Neural crest cell (in vitro differentiated cells): ENCODE results near the gene CSNK1G2. TPM values are rescaled to one million over a fixed set of nuclear protein-coding genes. Genes with fewer than 3 reads are reported as not detected.

ENCODE experiments used
- DNase-seq: peaks from one replicate; pipeline ENCODE4 v3.0.0; 2021; ENCODE audit warnings: low read depth, mixed read lengths, low spot score
- H3K27ac Mint-ChIP-seq: one replicate; pipeline ENCODE4 v1.8.0; 2021; ENCODE audit warnings: mild to moderate bottlenecking, mixed read lengths; ENCODE audit not compliant: unreplicated experiment
- H3K27me3 Mint-ChIP-seq: 2 replicates; pipeline ENCODE4 v1.8.0; 2021; ENCODE audit warnings: low read depth, mild to moderate bottlenecking, mixed read lengths
- H3K36me3 Mint-ChIP-seq: 2 replicates; pipeline ENCODE4 v1.8.0; 2021; ENCODE audit warnings: low read depth, mild to moderate bottlenecking, mixed read lengths
- H3K4me1 Mint-ChIP-seq: 2 replicates; pipeline ENCODE4 v1.8.0; 2021; ENCODE audit warnings: mixed read lengths
- H3K4me3 Mint-ChIP-seq: one replicate; pipeline ENCODE4 v1.8.0; 2021; ENCODE audit warnings: mild to moderate bottlenecking, mixed read lengths
- H3K9me3 Mint-ChIP-seq: 2 replicates; pipeline ENCODE4 v1.8.0; 2021; ENCODE audit warnings: mixed read lengths
- total RNA-seq: library from RNA; stranded (reverse); gene quantifications from 2 replicates; pipeline ENCODE4 v1.2.1, GENCODE V29; 2021
- TF ChIP-seq, protein P1 (sequence below): fragments of 200-600 bp; sonication (generic); conservative IDR thresholded peaks from 2 replicates; pipeline ENCODE4 v1.5.0; 2021; ENCODE audit warnings: antibody characterized with exemption, mild to moderate bottlenecking

The CSNK1G2 gene
- total RNA-seq, 1 donor from 2014 or later = 133 TPM

DNA sequence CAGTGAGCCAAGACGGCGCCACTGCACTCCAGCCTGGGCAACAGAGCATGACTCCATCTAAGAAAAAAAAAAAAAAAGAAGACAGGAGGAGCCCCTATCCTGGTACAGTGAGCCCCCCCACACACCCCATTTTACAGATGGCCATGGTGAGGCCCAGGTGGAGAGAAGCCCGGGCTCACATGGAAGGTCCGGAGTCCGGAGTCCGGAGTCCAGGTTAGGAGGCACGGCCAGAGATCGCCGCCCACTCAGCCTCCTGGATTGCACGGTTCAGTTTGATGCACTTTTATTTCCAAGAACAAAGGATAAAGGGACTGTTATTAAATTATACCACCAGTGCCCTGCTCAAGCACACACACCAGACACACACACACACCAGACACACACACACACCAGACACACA is 85.8 kb downstream of the CSNK1G2 start:
- Mint-ChIP-seq H3K36me3 (no peaks in the 10 kb centered on the region), H3K9me3 (peaks cover 2% of the 10 kb centered on the region), H3K4me1 (peaks cover 3% of the 10 kb centered on the region), H3K4me3 (no peak overlapping the region), H3K27ac (no peak overlapping the region), H3K27me3 (no peaks in the 10 kb centered on the region)
- DNase-seq = no peak
- TF ChIP-seq, protein P1, sequence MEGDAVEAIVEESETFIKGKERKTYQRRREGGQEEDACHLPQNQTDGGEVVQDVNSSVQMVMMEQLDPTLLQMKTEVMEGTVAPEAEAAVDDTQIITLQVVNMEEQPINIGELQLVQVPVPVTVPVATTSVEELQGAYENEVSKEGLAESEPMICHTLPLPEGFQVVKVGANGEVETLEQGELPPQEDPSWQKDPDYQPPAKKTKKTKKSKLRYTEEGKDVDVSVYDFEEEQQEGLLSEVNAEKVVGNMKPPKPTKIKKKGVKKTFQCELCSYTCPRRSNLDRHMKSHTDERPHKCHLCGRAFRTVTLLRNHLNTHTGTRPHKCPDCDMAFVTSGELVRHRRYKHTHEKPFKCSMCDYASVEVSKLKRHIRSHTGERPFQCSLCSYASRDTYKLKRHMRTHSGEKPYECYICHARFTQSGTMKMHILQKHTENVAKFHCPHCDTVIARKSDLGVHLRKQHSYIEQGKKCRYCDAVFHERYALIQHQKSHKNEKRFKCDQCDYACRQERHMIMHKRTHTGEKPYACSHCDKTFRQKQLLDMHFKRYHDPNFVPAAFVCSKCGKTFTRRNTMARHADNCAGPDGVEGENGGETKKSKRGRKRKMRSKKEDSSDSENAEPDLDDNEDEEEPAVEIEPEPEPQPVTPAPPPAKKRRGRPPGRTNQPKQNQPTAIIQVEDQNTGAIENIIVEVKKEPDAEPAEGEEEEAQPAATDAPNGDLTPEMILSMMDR = no peak

DNA sequence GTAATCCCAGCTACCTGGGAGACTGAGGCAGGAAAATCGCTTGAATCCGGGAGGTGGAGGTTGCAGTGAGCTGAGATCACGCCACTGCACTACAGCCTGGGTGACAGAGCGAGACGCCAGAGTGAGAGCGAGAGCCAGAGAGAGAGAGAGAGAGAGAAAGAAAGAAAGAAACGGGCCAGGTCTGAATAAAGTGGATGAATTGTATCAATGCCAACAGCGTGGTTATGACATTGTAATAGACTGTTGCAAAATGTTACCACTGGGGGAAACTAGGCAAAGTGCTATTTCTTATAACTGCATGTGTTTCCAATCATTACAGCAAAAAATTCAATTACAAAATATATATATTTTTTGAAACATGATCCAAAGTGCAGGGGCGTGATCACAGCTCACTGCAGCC is 86.4 kb downstream of the CSNK1G2 start:
- H3K9me3 Mint-ChIP-seq = peaks cover 2% of the 10 kb centered on the region
- DNase-seq = no peak
- TF ChIP-seq, protein P1 = no peak
- H3K36me3 Mint-ChIP-seq = no peaks in the 10 kb centered on the region
- peaks cover 4% of the 10 kb centered on the region for H3K4me1 Mint-ChIP-seq
- H3K4me3 Mint-ChIP-seq = no peak overlapping the region
- H3K27me3 Mint-ChIP-seq = no peaks in the 10 kb centered on the region
- no peak overlapping the region for H3K27ac Mint-ChIP-seq

Other genes with a start within 250 kb of the CSNK1G2 start
- gene ONECUT3, start 187.7 kb upstream of the CSNK1G2 start, total RNA-seq = 0.93 and 1.0 TPM in 2 replicates
- gene ATP8B3, start 128.9 kb upstream of the CSNK1G2 start, total RNA-seq = 1.1 and 1.5 TPM in 2 replicates
- gene REXO1, start 92.7 kb upstream of the CSNK1G2 start, total RNA-seq = 40.8 and 45.3 TPM in 2 replicates
- 18.9 and 20.7 TPM in 2 replicates for gene KLF16, start 77.6 kb upstream of the CSNK1G2 start, total RNA-seq
- gene ABHD17A, start 55.7 kb upstream of the CSNK1G2 start, total RNA-seq = 73.9 and 74.1 TPM in 2 replicates
- gene ADAT3, start 35.8 kb upstream of the CSNK1G2 start, total RNA-seq = 13.7 and 14.1 TPM in 2 replicates
- 71.2 and 79.9 TPM in 2 replicates for gene SCAMP4, start 35.8 kb upstream of the CSNK1G2 start, total RNA-seq
- 138 and 142 TPM in 2 replicates for gene BTBD2, start 74.5 kb downstream of the CSNK1G2 start, total RNA-seq
- 115 and 123 TPM in 2 replicates for gene MKNK2, start 110.1 kb downstream of the CSNK1G2 start, total RNA-seq
- 40.0 and 42.1 TPM in 2 replicates for gene MOB3A, start 155.2 kb downstream of the CSNK1G2 start, total RNA-seq
- gene IZUMO4, start 155.7 kb downstream of the CSNK1G2 start, total RNA-seq = 5.5 and 5.6 TPM in 2 replicates
- gene AP3D1, start 210.4 kb downstream of the CSNK1G2 start, total RNA-seq = 142 and 146 TPM in 2 replicates
- 117 and 127 TPM in 2 replicates for gene DOT1L, start 222.8 kb downstream of the CSNK1G2 start, total RNA-seq